ENCODE data around the gene KIAA0513. TPM values are rescaled to one million over a fixed set of nuclear protein-coding genes. Genes with fewer than 3 reads are reported as not detected.

KIAA0513 gene
- total and polyA plus RNA-seq, 2 of the 13 experiments (the other 11 are each of a cell fraction or from before 2014, with no cell fraction given): 1.8 TPM

DNA sequence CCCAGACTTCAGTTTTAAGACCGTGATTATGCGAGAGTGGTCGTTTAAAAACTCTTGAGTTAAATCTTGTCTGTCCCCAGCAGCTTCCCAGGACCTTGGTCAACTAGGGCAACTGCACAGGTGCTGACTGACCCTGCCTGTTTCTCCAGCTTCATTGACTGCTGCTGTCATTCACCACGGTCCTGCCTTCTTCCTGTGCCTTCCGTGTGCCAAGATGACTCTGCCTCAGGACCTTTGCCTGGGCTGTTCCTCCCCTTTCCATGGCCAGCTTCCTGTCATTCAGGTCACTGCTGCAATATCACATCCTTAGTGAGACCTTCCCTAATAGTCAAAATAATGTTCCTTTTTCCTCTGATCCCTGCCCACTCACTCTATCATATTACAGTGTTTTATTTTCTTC lies 3.9 kb downstream of the KIAA0513 start (continued):
- TF ChIP-seq, protein P1, sequence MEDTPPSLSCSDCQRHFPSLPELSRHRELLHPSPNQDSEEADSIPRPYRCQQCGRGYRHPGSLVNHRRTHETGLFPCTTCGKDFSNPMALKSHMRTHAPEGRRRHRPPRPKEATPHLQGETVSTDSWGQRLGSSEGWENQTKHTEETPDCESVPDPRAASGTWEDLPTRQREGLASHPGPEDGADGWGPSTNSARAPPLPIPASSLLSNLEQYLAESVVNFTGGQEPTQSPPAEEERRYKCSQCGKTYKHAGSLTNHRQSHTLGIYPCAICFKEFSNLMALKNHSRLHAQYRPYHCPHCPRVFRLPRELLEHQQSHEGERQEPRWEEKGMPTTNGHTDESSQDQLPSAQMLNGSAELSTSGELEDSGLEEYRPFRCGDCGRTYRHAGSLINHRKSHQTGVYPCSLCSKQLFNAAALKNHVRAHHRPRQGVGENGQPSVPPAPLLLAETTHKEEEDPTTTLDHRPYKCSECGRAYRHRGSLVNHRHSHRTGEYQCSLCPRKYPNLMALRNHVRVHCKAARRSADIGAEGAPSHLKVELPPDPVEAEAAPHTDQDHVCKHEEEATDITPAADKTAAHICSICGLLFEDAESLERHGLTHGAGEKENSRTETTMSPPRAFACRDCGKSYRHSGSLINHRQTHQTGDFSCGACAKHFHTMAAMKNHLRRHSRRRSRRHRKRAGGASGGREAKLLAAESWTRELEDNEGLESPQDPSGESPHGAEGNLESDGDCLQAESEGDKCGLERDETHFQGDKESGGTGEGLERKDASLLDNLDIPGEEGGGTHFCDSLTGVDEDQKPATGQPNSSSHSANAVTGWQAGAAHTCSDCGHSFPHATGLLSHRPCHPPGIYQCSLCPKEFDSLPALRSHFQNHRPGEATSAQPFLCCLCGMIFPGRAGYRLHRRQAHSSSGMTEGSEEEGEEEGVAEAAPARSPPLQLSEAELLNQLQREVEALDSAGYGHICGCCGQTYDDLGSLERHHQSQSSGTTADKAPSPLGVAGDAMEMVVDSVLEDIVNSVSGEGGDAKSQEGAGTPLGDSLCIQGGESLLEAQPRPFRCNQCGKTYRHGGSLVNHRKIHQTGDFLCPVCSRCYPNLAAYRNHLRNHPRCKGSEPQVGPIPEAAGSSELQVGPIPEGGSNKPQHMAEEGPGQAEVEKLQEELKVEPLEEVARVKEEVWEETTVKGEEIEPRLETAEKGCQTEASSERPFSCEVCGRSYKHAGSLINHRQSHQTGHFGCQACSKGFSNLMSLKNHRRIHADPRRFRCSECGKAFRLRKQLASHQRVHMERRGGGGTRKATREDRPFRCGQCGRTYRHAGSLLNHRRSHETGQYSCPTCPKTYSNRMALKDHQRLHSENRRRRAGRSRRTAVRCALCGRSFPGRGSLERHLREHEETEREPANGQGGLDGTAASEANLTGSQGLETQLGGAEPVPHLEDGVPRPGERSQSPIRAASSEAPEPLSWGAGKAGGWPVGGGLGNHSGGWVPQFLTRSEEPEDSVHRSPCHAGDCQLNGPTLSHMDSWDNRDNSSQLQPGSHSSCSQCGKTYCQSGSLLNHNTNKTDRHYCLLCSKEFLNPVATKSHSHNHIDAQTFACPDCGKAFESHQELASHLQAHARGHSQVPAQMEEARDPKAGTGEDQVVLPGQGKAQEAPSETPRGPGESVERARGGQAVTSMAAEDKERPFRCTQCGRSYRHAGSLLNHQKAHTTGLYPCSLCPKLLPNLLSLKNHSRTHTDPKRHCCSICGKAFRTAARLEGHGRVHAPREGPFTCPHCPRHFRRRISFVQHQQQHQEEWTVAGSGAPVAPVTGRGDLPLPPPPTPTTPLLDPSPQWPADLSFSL (CRISPR knock-in tag; IDR thresholded peaks at IDR 0.05): no peak
- no peak for TF ChIP-seq NBN (conservative IDR thresholded peaks at IDR 0.05)
- TF ChIP-seq, protein P2, sequence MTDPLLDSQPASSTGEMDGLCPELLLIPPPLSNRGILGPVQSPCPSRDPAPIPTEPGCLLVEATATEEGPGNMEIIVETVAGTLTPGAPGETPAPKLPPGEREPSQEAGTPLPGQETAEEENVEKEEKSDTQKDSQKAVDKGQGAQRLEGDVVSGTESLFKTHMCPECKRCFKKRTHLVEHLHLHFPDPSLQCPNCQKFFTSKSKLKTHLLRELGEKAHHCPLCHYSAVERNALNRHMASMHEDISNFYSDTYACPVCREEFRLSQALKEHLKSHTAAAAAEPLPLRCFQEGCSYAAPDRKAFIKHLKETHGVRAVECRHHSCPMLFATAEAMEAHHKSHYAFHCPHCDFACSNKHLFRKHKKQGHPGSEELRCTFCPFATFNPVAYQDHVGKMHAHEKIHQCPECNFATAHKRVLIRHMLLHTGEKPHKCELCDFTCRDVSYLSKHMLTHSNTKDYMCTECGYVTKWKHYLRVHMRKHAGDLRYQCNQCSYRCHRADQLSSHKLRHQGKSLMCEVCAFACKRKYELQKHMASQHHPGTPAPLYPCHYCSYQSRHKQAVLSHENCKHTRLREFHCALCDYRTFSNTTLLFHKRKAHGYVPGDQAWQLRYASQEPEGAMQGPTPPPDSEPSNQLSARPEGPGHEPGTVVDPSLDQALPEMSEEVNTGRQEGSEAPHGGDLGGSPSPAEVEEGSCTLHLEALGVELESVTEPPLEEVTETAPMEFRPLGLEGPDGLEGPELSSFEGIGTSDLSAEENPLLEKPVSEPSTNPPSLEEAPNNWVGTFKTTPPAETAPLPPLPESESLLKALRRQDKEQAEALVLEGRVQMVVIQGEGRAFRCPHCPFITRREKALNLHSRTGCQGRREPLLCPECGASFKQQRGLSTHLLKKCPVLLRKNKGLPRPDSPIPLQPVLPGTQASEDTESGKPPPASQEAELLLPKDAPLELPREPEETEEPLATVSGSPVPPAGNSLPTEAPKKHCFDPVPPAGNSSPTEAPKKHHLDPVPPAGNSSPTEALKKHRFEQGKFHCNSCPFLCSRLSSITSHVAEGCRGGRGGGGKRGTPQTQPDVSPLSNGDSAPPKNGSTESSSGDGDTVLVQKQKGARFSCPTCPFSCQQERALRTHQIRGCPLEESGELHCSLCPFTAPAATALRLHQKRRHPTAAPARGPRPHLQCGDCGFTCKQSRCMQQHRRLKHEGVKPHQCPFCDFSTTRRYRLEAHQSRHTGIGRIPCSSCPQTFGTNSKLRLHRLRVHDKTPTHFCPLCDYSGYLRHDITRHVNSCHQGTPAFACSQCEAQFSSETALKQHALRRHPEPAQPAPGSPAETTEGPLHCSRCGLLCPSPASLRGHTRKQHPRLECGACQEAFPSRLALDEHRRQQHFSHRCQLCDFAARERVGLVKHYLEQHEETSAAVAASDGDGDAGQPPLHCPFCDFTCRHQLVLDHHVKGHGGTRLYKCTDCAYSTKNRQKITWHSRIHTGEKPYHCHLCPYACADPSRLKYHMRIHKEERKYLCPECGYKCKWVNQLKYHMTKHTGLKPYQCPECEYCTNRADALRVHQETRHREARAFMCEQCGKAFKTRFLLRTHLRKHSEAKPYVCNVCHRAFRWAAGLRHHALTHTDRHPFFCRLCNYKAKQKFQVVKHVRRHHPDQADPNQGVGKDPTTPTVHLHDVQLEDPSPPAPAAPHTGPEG (CRISPR knock-in tag; IDR thresholded peaks at IDR 0.05): no peak
- TF ChIP-seq, protein P3, sequence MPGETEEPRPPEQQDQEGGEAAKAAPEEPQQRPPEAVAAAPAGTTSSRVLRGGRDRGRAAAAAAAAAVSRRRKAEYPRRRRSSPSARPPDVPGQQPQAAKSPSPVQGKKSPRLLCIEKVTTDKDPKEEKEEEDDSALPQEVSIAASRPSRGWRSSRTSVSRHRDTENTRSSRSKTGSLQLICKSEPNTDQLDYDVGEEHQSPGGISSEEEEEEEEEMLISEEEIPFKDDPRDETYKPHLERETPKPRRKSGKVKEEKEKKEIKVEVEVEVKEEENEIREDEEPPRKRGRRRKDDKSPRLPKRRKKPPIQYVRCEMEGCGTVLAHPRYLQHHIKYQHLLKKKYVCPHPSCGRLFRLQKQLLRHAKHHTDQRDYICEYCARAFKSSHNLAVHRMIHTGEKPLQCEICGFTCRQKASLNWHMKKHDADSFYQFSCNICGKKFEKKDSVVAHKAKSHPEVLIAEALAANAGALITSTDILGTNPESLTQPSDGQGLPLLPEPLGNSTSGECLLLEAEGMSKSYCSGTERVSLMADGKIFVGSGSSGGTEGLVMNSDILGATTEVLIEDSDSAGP (CRISPR knock-in tag; IDR thresholded peaks at IDR 0.05; ENCODE audit: borderline replicate concordance): no peak
- TF ChIP-seq ZBTB34 (CRISPR knock-in tag; IDR thresholded peaks at IDR 0.05): no peak

All from HepG2 (cell line).